CD8-positive, alpha-beta memory T cell (primary cell): ENCODE results near the gene NEGR1. TPM values are rescaled to one million over a fixed set of nuclear protein-coding genes. Genes with fewer than 3 reads are reported as not detected.

Source experiments
- CTCF ChIA-PET: fragments of 350-600 bp; sonication (Branson Sonifier 250); formaldehyde crosslinking; loops from one replicate; lab custom pipeline; 2021; ENCODE audit warnings: antibody characterized with exemption; lab: Charles Lee
- POLR2A ChIA-PET: fragments of 350-600 bp; sonication (Branson Sonifier 250); formaldehyde crosslinking; loops from one replicate; lab custom pipeline; 2021; ENCODE audit warnings: antibody characterized with exemption; lab: Charles Lee
- DNase-seq, 5 donors: peaks; one replicate each; pipeline versions ENCODE4 v3.0.0 to v3.0.0-alpha.2; 2020 to 2022; ENCODE audit warnings: mixed read lengths in 1 of 5
- H3K27ac ChIP-seq: one replicate; pipeline ENCODE4 v1.7.0; 2013; ENCODE audit warnings: low read depth, mild to moderate bottlenecking, low read length, moderate library complexity
- H3K27me3 ChIP-seq: 2 replicates; pipeline ENCODE4 v1.7.0; 2013; ENCODE audit warnings: low read length, mild to moderate bottlenecking; ENCODE audit not compliant: insufficient read depth, poor library complexity, severe bottlenecking
- H3K36me3 ChIP-seq: 2 replicates; pipeline ENCODE4 v1.7.0; 2013; ENCODE audit warnings: mild to moderate bottlenecking, low read length, moderate library complexity; ENCODE audit not compliant: insufficient read depth
- H3K4me1 ChIP-seq: 2 replicates; pipeline ENCODE4 v1.7.0; 2013; ENCODE audit warnings: mild to moderate bottlenecking, low read length, moderate library complexity; ENCODE audit not compliant: insufficient read depth
- H3K4me3 ChIP-seq: 2 replicates; pipeline ENCODE4 v1.7.0; 2013; ENCODE audit warnings: mild to moderate bottlenecking, low read length
- H3K9me3 ChIP-seq: 2 replicates; pipeline ENCODE4 v1.7.0; 2013; ENCODE audit warnings: mild to moderate bottlenecking, low read length
- H3K27ac Mint-ChIP-seq, 8 donors: one replicate each; pipeline ENCODE4 v1.8.0; 2020 to 2021; ENCODE audit warnings: mixed read lengths in 8 of 8, mild to moderate bottlenecking in 6 of 8, inconsistent platforms in 3 of 8, moderate library complexity in 3 of 8
- H3K27me3 Mint-ChIP-seq, 2 donors: one replicate each; pipeline ENCODE4 v1.8.0; 2020 to 2021; ENCODE audit warnings: mixed read lengths in 2 of 2, mild to moderate bottlenecking in 1 of 2, moderate library complexity in 1 of 2
- H3K36me3 Mint-ChIP-seq, 3 donors: one replicate each; pipeline ENCODE4 v1.8.0; 2020 to 2021; ENCODE audit warnings: mixed read lengths in 3 of 3, inconsistent platforms in 1 of 3, mild to moderate bottlenecking in 1 of 3
- H3K4me1 Mint-ChIP-seq, 3 donors: one replicate each; pipeline ENCODE4 v1.8.0; 2020 to 2021; ENCODE audit warnings: mixed read lengths in 3 of 3, inconsistent platforms in 1 of 3, mild to moderate bottlenecking in 1 of 3
- H3K4me3 Mint-ChIP-seq, 7 donors: one replicate each; pipeline ENCODE4 v1.8.0; 2020 to 2021; ENCODE audit warnings: mixed read lengths in 7 of 7, mild to moderate bottlenecking in 6 of 7, moderate library complexity in 4 of 7, inconsistent platforms in 2 of 7
- H3K9me3 Mint-ChIP-seq, 5 donors: one replicate each; pipeline ENCODE4 v1.8.0; 2020 to 2022; ENCODE audit warnings: mixed read lengths in 5 of 5, mild to moderate bottlenecking in 3 of 5, moderate library complexity in 2 of 5, inconsistent platforms in 1 of 5
- polyA plus RNA-seq: library from polyadenylated mRNA; unstranded; fragments of 300-500 nt; fragmentation: Illumina TruSeq; gene quantifications from one replicate; pipeline ENCODE4 v1.2.3, GENCODE V29; 2021
- total RNA-seq, 2 experiments: library from RNA; stranded (reverse); gene quantifications; one replicate each; pipeline ENCODE4 v1.2.3, GENCODE V29; 2021

Gene NEGR1
- total and polyA plus RNA-seq, 3 experiments from 2014 or later, result not detected

DNA sequence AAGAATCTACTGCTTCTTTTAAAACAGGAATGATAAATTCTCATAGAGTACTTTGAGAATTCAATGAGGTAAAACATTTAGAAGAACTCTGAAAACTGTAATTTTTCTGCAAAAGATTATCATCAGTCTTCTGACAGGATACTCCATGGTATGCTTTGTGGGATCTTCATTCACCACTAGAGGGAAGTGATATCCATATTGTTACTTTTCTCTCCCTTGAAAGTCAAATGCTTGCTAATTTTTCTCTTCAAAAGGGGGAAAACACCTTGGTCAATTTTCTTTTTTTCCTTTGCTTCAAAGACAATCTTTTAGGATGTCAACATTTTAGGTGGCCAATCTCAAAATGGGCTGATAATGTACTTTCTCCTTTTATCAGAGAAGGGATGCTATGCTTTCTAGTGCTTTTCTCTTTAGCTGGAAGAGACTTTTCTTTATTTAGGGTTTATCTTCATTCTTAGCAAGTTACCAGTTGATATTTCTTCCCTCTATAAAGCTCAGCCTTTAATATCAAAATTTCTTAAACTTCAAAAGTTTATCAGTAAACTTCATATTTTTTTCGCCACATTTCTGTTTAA, 95.5 kb downstream of the NEGR1 start:
- H3K4me1 Mint-ChIP-seq, result no peaks in the 10 kb centered on the region
- H3K9me3 Mint-ChIP-seq, result peaks cover 0 to 20% (median 0%) of the 10 kb centered on the region in 5 donors
- H3K27me3 Mint-ChIP-seq, result no peaks in the 10 kb centered on the region
- no peak overlapping the region for H3K4me3 ChIP-seq
- POLR2A ChIA-PET, result no interaction called here
- no peaks in the 10 kb centered on the region for H3K4me1 ChIP-seq
- H3K27ac Mint-ChIP-seq, result no peak overlapping the region
- no peak overlapping the region for H3K4me3 Mint-ChIP-seq
- H3K27me3 ChIP-seq, result no peaks in the 10 kb centered on the region
- H3K36me3 Mint-ChIP-seq, result no peaks in the 10 kb centered on the region
- H3K36me3 ChIP-seq, result no peaks in the 10 kb centered on the region
- no peak for DNase-seq
- H3K27ac ChIP-seq, result no peak overlapping the region
- H3K9me3 ChIP-seq, result no peaks in the 10 kb centered on the region
- CTCF ChIA-PET, result no interaction called here

GRCh38 chr1:72184099-72184701, 98.1 kb downstream of the NEGR1 start:
- Histone ChIP-seq H3K36me3 (no peaks in the 10 kb centered on the region), H3K4me3 (no peak overlapping the region), H3K27ac (no peak overlapping the region), H3K27me3 (no peaks in the 10 kb centered on the region), H3K4me1 (no peaks in the 10 kb centered on the region), H3K9me3 (no peaks in the 10 kb centered on the region)
- CTCF ChIA-PET, result no interaction called here
- no peak for DNase-seq
- Mint-ChIP-seq H3K27me3 (no peaks in the 10 kb centered on the region), H3K9me3 (peaks cover 0 to 17% (median 2%) of the 10 kb centered on the region in 5 donors), H3K27ac (no peak overlapping the region), H3K4me1 (no peaks in the 10 kb centered on the region), H3K4me3 (no peak overlapping the region), H3K36me3 (no peaks in the 10 kb centered on the region)
- POLR2A ChIA-PET, result no interaction called here

- H3K27me3 ChIP-seq, result no peaks in the 10 kb centered on the region
- Mint-ChIP-seq H3K27ac (no peak overlapping the region), H3K4me3 (no peak overlapping the region), H3K4me1 (no peaks in the 10 kb centered on the region), H3K9me3 (peaks cover 0 to 21% (median 2%) of the 10 kb centered on the region in 5 donors), H3K27me3 (no peaks in the 10 kb centered on the region), H3K36me3 (no peaks in the 10 kb centered on the region)
- ChIA-PET POLR2A (no interaction called here), CTCF (no interaction called here)
- no peak overlapping the region for H3K27ac ChIP-seq
- no peaks in the 10 kb centered on the region for H3K36me3 ChIP-seq
- no peaks in the 10 kb centered on the region for H3K9me3 ChIP-seq
- no peak for DNase-seq
- H3K4me3 ChIP-seq, result no peak overlapping the region
- no peaks in the 10 kb centered on the region for H3K4me1 ChIP-seq
Measured at GRCh38 chr1:72182859-72183258, 99.5 kb downstream of the NEGR1 start.

- Mint-ChIP-seq H3K4me1 (no peaks in the 10 kb centered on the region), H3K36me3 (no peaks in the 10 kb centered on the region), H3K4me3 (no peak overlapping the region), H3K9me3 (peaks cover 2 to 13% (median 6%) of the 10 kb centered on the region in 5 donors), H3K27me3 (no peaks in the 10 kb centered on the region), H3K27ac (no peak overlapping the region)
- DNase-seq, result no peak
- ChIA-PET POLR2A (no interaction called here), CTCF (no interaction called here)
- Histone ChIP-seq H3K27ac (no peak overlapping the region), H3K9me3 (no peaks in the 10 kb centered on the region), H3K4me1 (no peaks in the 10 kb centered on the region), H3K27me3 (no peaks in the 10 kb centered on the region), H3K36me3 (no peaks in the 10 kb centered on the region), H3K4me3 (no peak overlapping the region)
Measured at GRCh38 chr1:72178266-72178665, 104.1 kb downstream of the NEGR1 start.

GRCh38 chr1:72177711-72178110, 104.6 kb downstream of the NEGR1 start:
- ChIA-PET POLR2A (no interaction called here), CTCF (no interaction called here)
- Mint-ChIP-seq H3K9me3 (peaks cover 2 to 12% (median 7%) of the 10 kb centered on the region in 5 donors), H3K27me3 (no peaks in the 10 kb centered on the region), H3K4me1 (no peaks in the 10 kb centered on the region), H3K4me3 (no peak overlapping the region), H3K27ac (no peak overlapping the region), H3K36me3 (no peaks in the 10 kb centered on the region)
- Histone ChIP-seq H3K27ac (no peak overlapping the region), H3K27me3 (no peaks in the 10 kb centered on the region), H3K4me1 (no peaks in the 10 kb centered on the region), H3K9me3 (no peaks in the 10 kb centered on the region), H3K36me3 (no peaks in the 10 kb centered on the region), H3K4me3 (no peak overlapping the region)
- DNase-seq, result no peak

- POLR2A ChIA-PET, result no interaction called here
- no peaks in the 10 kb centered on the region for H3K27me3 Mint-ChIP-seq
- Histone ChIP-seq H3K27me3 (no peaks in the 10 kb centered on the region), H3K4me1 (no peaks in the 10 kb centered on the region), H3K9me3 (no peaks in the 10 kb centered on the region), H3K4me3 (no peak overlapping the region), H3K27ac (no peak overlapping the region), H3K36me3 (no peaks in the 10 kb centered on the region)
- no peaks in the 10 kb centered on the region for H3K36me3 Mint-ChIP-seq
- no peak overlapping the region for H3K27ac Mint-ChIP-seq
- H3K4me3 Mint-ChIP-seq, result no peak overlapping the region
- no peaks in the 10 kb centered on the region for H3K4me1 Mint-ChIP-seq
- CTCF ChIA-PET, result no interaction called here
- peaks cover 1 to 25% (median 2%) of the 10 kb centered on the region in 5 donors for H3K9me3 Mint-ChIP-seq
- no peak for DNase-seq
Measured at GRCh38 chr1:72170246-72170645, 112.1 kb downstream of the NEGR1 start.

- Mint-ChIP-seq H3K27ac (no peak overlapping the region), H3K4me1 (no peaks in the 10 kb centered on the region), H3K27me3 (no peaks in the 10 kb centered on the region), H3K36me3 (no peaks in the 10 kb centered on the region), H3K9me3 (peaks cover 0 to 26% (median 1%) of the 10 kb centered on the region in 5 donors), H3K4me3 (no peak overlapping the region)
- Histone ChIP-seq H3K36me3 (no peaks in the 10 kb centered on the region), H3K4me3 (no peak overlapping the region), H3K4me1 (no peaks in the 10 kb centered on the region), H3K9me3 (no peaks in the 10 kb centered on the region), H3K27me3 (no peaks in the 10 kb centered on the region), H3K27ac (no peak overlapping the region)
- no peak for DNase-seq
- POLR2A ChIA-PET, result no interaction called here
- CTCF ChIA-PET, result no interaction called here
Measured at GRCh38 chr1:72166426-72166825, 115.9 kb downstream of the NEGR1 start.

DNA sequence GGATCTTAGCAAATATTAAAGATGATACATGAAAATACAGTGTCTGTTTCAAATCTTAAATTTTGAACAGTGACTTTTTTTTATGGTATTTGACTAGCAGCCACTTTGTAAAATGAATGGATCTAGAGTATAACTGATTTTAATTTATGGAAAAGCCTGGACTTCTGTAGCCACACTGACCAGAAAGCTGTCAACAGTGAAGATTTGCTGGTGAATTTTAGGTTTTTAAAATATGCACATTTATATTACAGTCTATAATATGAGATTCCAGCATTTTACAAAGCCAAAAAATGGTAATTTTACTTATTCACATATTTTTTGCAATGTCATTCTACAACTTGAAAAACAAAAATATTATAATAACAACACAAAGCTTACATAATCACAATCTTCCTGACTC, 131.8 kb downstream of the NEGR1 start:
- Histone ChIP-seq H3K27ac (no peak overlapping the region), H3K36me3 (no peaks in the 10 kb centered on the region), H3K4me1 (no peaks in the 10 kb centered on the region), H3K9me3 (no peaks in the 10 kb centered on the region), H3K27me3 (no peaks in the 10 kb centered on the region), H3K4me3 (no peak overlapping the region)
- Mint-ChIP-seq H3K4me1 (no peaks in the 10 kb centered on the region), H3K36me3 (no peaks in the 10 kb centered on the region), H3K27me3 (no peaks in the 10 kb centered on the region), H3K9me3 (peaks cover 3 to 28% (median 8%) of the 10 kb centered on the region in 5 donors), H3K4me3 (no peak overlapping the region), H3K27ac (no peak overlapping the region)
- ChIA-PET POLR2A (no interaction called here), CTCF (no interaction called here)
- no peak for DNase-seq
